NB4 (cell line): ENCODE results near the gene SLC7A10.

ENCODE experiments used
- DNase-seq: peaks from one replicate; pipeline ENCODE4 v3.0.0; 2010; ENCODE audit warnings: low read depth
- H3K4me3 ChIP-seq: one replicate; pipeline ENCODE4 v1.5.1; 2011; ENCODE audit warnings: mild to moderate bottlenecking, low read depth, low read length, moderate library complexity
- MYC ChIP-seq: IDR thresholded peaks from 2 replicates; pipeline ENCODE4 v1.6.1; 2011; ENCODE audit warnings: low read depth, low read length
- POLR2A ChIP-seq: IDR thresholded peaks from 2 replicates; pipeline ENCODE4 v1.6.1; 2011; ENCODE audit warnings: mild to moderate bottlenecking; ENCODE audit not compliant: insufficient read length; ENCODE audit errors: extremely low read depth
- TF ChIP-seq, protein P1 (sequence below): IDR thresholded peaks from one replicate; pipeline ENCODE4 v1.5.1; 2012; ENCODE audit warnings: low read depth, low read length
- TF ChIP-seq, protein P2 (sequence below): IDR thresholded peaks from 2 replicates; pipeline ENCODE4 v1.6.1; 2011; ENCODE audit warnings: low read depth, low read length

The SLC7A10 gene

DNA sequence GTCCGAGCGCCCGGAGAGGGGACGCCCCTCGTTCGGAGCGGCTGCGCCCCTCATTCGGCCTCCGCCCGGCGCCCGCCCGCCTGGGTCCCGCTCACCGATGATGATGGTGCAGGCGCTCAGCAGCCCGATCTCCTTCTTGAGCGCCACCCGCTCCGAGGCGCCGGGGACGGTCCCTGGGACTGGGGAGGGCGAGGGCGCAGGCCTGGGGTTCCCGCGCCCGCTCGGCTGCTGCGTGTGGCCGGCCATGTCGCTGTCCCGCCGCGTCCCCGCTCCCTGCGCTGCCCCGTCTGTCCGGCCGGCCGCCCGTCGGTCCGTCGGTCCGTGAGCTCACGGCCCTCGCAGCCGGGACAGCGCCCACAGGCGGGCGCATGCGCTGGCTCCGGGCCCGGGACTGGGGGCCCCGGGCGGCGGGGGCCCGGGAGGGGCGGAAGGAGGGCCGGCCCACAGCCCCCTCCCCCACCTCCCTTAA lies at the start of gene SLC7A10:
Gene SLC7A10 (minus strand): TSS at position 393 of the 469 bp plus-strand sequence. CDS start 147 bp downstream, at position 246.
- H3K4me3 ChIP-seq, result no peak within 1 kb of the TSS
- no peak for DNase-seq
- TF ChIP-seq POLR2A (no peak), MYC (no peak)
- TF ChIP-seq, protein P1, sequence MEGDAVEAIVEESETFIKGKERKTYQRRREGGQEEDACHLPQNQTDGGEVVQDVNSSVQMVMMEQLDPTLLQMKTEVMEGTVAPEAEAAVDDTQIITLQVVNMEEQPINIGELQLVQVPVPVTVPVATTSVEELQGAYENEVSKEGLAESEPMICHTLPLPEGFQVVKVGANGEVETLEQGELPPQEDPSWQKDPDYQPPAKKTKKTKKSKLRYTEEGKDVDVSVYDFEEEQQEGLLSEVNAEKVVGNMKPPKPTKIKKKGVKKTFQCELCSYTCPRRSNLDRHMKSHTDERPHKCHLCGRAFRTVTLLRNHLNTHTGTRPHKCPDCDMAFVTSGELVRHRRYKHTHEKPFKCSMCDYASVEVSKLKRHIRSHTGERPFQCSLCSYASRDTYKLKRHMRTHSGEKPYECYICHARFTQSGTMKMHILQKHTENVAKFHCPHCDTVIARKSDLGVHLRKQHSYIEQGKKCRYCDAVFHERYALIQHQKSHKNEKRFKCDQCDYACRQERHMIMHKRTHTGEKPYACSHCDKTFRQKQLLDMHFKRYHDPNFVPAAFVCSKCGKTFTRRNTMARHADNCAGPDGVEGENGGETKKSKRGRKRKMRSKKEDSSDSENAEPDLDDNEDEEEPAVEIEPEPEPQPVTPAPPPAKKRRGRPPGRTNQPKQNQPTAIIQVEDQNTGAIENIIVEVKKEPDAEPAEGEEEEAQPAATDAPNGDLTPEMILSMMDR, result no peak
- TF ChIP-seq, protein P2, sequence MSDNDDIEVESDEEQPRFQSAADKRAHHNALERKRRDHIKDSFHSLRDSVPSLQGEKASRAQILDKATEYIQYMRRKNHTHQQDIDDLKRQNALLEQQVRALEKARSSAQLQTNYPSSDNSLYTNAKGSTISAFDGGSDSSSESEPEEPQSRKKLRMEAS, result no peak

DNA sequence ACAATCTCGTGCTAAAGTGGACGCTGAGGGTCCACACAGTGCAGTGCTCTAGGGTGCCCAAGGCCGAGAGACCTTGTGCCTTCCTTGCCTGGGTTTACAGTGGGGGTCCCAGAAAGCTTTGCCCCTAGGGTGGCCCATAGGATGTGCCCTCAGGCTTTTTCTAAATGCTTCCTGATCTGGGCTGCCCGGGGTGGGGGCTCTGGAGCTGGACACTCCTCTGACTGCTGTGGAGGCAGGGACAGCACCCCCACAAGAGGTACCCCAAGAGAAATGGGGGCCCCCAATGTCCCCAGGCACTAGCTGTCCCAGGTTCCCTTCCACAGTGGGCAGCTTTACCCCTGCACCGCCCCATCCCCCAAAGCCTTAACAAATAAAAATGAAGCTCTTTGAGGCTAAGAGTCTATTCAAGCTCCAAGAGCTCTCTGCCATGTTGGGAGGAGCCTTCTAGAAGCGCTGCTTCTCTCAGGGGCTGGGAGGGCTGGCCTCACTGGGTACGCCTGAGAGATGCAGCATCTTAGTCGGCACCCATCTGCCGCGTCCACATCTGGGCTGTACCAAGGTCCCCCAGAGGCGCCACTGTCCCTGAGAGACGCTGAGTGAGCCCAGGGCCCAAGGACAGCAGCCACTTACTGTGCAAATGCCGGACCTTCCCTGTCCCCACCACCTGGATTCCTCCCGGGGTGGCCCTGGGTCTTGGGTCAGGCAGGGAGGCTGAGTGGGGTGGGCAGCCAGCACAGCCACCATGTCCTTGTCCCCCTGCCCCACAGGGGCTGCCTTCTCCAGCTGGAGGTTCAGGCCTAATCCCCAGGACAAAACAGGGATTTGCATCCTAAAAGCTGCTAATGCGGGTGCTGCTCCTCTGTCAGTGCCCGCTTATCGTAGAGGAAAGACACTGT lies 49.3 kb upstream of the SLC7A10 start:
- H3K4me3 ChIP-seq, result no peak overlapping the region
- no peak for DNase-seq
- TF ChIP-seq, protein P1, result no peak
- no peak for TF ChIP-seq MYC
- TF ChIP-seq POLR2A, result no peak
- TF ChIP-seq, protein P2, result no peak

DNA sequence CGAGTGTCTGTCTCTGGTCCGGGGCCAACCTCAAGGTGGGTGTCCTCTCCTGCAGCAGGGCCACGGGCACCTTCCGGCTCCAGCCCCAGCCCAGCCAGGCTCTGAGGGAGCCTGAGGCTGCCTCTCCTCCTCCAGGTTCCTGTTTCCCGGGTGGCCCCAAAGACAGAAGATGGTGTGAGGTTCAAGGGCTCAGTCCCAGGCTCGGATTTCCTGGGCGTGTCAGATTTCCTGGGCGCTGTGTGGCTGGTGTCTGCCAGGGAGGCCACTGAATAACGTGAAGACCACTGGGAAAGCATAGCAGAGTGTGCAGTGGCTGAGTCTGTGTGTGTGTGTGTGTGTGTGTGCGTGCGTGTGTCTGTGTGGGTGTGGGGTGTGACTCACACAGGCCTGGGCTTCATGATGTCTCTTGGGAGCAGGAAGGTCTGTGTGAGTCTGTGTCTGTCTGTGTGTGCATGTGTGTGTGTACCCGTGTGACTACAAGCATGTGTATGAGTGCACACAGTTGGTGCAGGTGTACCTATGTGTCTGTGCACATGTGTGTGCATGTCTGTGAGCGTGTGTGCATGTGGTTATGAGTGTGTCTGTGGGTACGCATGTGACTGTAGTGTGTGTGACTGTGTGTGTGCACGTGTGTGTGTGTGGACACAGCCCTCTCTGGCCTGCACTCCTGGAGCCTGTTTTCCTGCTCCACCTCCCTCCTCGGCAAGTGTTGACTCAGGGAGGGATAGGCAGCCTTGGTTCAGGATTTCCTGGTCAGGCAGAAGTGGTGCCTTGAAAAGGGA lies 48.4 kb upstream of the SLC7A10 start:
- no peak for TF ChIP-seq MYC
- TF ChIP-seq, protein P2, result peak; percentile 73
- DNase-seq, result peak; percentile 85
- peak overlapping the region; percentile 17 for H3K4me3 ChIP-seq

DNA sequence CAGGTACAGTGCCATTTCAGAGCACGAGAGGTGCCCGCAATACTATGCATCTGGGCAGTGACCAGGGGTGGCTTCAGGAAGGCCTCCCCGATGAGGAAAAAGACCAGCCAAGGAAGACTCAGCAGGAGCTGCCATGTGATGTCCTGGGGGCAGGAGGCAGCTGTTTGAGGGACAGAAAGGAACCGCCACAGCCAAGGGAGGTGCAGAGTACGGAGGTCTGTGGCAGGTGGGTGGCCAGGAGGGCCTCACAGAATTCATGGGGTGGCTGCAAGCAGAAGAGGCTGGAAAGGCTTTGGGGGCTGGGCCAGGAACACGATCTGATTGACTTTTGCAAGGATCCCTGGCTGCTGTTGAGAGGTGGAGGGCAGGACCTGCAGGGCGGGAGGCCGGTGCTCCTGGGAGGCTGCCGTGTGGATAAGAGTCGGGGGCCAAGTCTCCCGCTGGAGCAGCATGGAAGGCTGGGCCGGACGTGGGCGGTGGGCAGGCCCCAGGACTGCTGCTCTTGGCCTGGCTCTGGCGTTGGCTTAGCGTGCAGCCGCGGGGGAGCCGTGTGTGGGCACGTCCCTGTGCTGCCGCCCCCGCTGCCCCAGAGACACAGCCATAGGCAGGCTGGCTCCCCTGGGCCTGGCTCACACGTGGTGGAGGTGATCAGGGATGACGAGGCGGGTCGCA lies 47.6 kb upstream of the SLC7A10 start:
- TF ChIP-seq, protein P2, result peak; percentile 83
- TF ChIP-seq, protein P1, result no peak
- no peak for TF ChIP-seq POLR2A
- peak; percentile 39 for TF ChIP-seq MYC
- no peak overlapping the region for H3K4me3 ChIP-seq
- DNase-seq, result peak; percentile 82

GRCh38 chr19:33271246-33272021 lies 45.8 kb upstream of the SLC7A10 start:
- H3K4me3 ChIP-seq, result no peak overlapping the region

More at GRCh38 chr19:33271246-33272021, 45.8 kb upstream of the SLC7A10 start:
- no peak for DNase-seq
- no peak for TF ChIP-seq MYC
- TF ChIP-seq, protein P1, result no peak
- no peak for TF ChIP-seq POLR2A
- TF ChIP-seq, protein P2, result no peak
